CD14-positive monocyte (primary cell): ENCODE measurements around the gene TMCC1. TPM values are rescaled to one million over a fixed set of nuclear protein-coding genes. Genes with fewer than 3 reads are reported as not detected.

Experiments used
- DNase-seq, 3 donors: peaks; one replicate each; pipeline ENCODE4 v3.0.0-alpha.2; 2011 to 2022
- H2AFZ ChIP-seq: 2 replicates; pipeline ENCODE4 v1.6.0; 2012; ENCODE audit warnings: mild to moderate bottlenecking, low read depth, low read length, inconsistent platforms; ENCODE audit not compliant: insufficient read depth, poor library complexity, severe bottlenecking
- H3K27ac ChIP-seq, 2 donors: 1 replicate in 1 of 2; 2 replicates in 1 of 2; pipeline ENCODE4 v1.5.1; 2012 to 2013; ENCODE audit warnings: low read length in 2 of 2, control low read depth in 1 of 2, inconsistent platforms in 1 of 2, low read depth in 1 of 2, mild to moderate bottlenecking in 1 of 2
- H3K27me3 ChIP-seq, 2 donors: one replicate each; pipeline versions ENCODE4 v1.6.0 to v1.6.1; 2011 to 2013; ENCODE audit warnings: low read length in 2 of 2; ENCODE audit not compliant: control insufficient read depth in 2 of 2, insufficient read depth in 2 of 2
- H3K36me3 ChIP-seq, 2 donors: replicated peaks in 1 of 2; 1 replicate in 1 of 2; 2 replicates in 1 of 2; pipeline versions ENCODE4 v1.5.1 to v1.6.1; 2012 to 2013; ENCODE audit warnings: low read length in 2 of 2, control low read depth in 1 of 2, inconsistent platforms in 1 of 2, mild to moderate bottlenecking in 1 of 2; ENCODE audit not compliant: insufficient read depth in 2 of 2, control insufficient read depth in 1 of 2
- H3K4me1 ChIP-seq, 2 donors: 1 replicate in 1 of 2; 2 replicates in 1 of 2; pipeline versions ENCODE4 v1.5.1 to v1.6.1; 2012 to 2013; ENCODE audit warnings: low read length in 2 of 2, control low read depth in 1 of 2, inconsistent platforms in 1 of 2, mild to moderate bottlenecking in 1 of 2, moderate library complexity in 1 of 2; ENCODE audit not compliant: insufficient read depth in 2 of 2, control insufficient read depth in 1 of 2
- H3K4me2 ChIP-seq: replicated peaks from 2 replicates; pipeline ENCODE3; 2012; ENCODE audit warnings: low read length, moderate library complexity, mild to moderate bottlenecking; ENCODE audit not compliant: poor library complexity, severe bottlenecking; ENCODE audit errors: extremely low read depth
- H3K4me3 ChIP-seq, 3 experiments: fragments of 200-600 bp in 1 of 3; sonication (generic) in 1 of 3; replicated peaks in 1 of 3; 1 replicate in 2 of 3; 2 replicates in 1 of 3; pipeline ENCODE4 v1.5.1; 2011 to 2013; ENCODE audit warnings: low read length in 3 of 3, mild to moderate bottlenecking in 3 of 3, control low read depth in 2 of 3, low read depth in 2 of 3, inconsistent platforms in 1 of 3, moderate library complexity in 1 of 3
- H3K79me2 ChIP-seq: 2 replicates; pipeline ENCODE4 v1.6.0; 2012; ENCODE audit warnings: mild to moderate bottlenecking, control low read depth, inconsistent platforms, low read length, moderate library complexity; ENCODE audit not compliant: insufficient read depth
- H3K9ac ChIP-seq: 2 replicates; pipeline ENCODE4 v1.6.0; 2017; ENCODE audit warnings: low read length, mild to moderate bottlenecking; ENCODE audit not compliant: insufficient read depth, poor library complexity, severe bottlenecking
- H3K9me3 ChIP-seq, 2 donors: replicated peaks in 1 of 2; 1 replicate in 1 of 2; 2 replicates in 1 of 2; pipeline versions ENCODE4 v1.5.1 to v1.6.1; 2012 to 2013; ENCODE audit warnings: low read length in 2 of 2, control low read depth in 1 of 2; ENCODE audit not compliant: control insufficient read depth in 1 of 2, insufficient read depth in 1 of 2
- H4K20me1 ChIP-seq: 2 replicates; pipeline ENCODE4 v1.6.0; 2012; ENCODE audit warnings: mild to moderate bottlenecking, low read length, control low read depth, moderate library complexity; ENCODE audit not compliant: insufficient read depth
- H3K27ac Mint-ChIP-seq, 7 donors: one replicate each; pipeline ENCODE4 v1.8.0; 2020; ENCODE audit warnings: mild to moderate bottlenecking in 7 of 7, mixed read lengths in 7 of 7, moderate library complexity in 6 of 7, inconsistent platforms in 2 of 7
- H3K27me3 Mint-ChIP-seq, 3 donors: one replicate each; pipeline ENCODE4 v1.8.0; 2021 to 2022; ENCODE audit warnings: low read depth in 3 of 3, mild to moderate bottlenecking in 3 of 3, mixed read lengths in 3 of 3, moderate library complexity in 3 of 3, inconsistent platforms in 1 of 3
- H3K36me3 Mint-ChIP-seq, 2 donors: one replicate each; pipeline ENCODE4 v1.8.0; 2020; ENCODE audit warnings: mixed read lengths in 2 of 2, inconsistent platforms in 1 of 2, mild to moderate bottlenecking in 1 of 2
- H3K4me1 Mint-ChIP-seq: one replicate; pipeline ENCODE4 v1.8.0; 2020; ENCODE audit warnings: mild to moderate bottlenecking, mixed read lengths
- H3K4me3 Mint-ChIP-seq, 2 donors: one replicate each; pipeline ENCODE4 v1.8.0; 2020; ENCODE audit warnings: mild to moderate bottlenecking in 2 of 2, mixed read lengths in 2 of 2, moderate library complexity in 1 of 2
- H3K9me3 Mint-ChIP-seq, 7 donors: one replicate each; pipeline ENCODE4 v1.8.0; 2020 to 2022; ENCODE audit warnings: mixed read lengths in 7 of 7, mild to moderate bottlenecking in 6 of 7, moderate library complexity in 6 of 7, inconsistent platforms in 2 of 7
- CTCF ChIP-seq: fragments of 200-600 bp; IDR thresholded peaks from one replicate; pipeline ENCODE4 v1.8.0; 2022; ENCODE audit warnings: antibody characterized with exemption, mild to moderate bottlenecking
- WGBS: methylation state at CpG from one replicate; pipeline ENCODE4 v1.1.5; 2013; ENCODE audit warnings: missing lambda C conversion rate; ENCODE audit not compliant: insufficient coverage; 5-methylcytosine and 5-hydroxymethylcytosine counted together
- intact Hi-C, 2 donors: fragments of 100-400 bp; cut with micrococcal nuclease; formaldehyde crosslinking; loops; one replicate each; pipeline versions ENCODE4 v1.15.0 to v1.15.1; 2023
- polyA plus RNA-seq, 3 donors: library from polyadenylated mRNA; depleted of rRNA in 1 of 3; unstranded in 2 of 3; stranded (reverse) in 1 of 3; fragments of 300-500 nt in 2 of 3; fragments of >200 nt in 1 of 3; fragmentation: Illumina TruSeq in 2 of 3; gene quantifications; 1 replicate in 2 of 3; 2 replicates in 1 of 3; pipeline ENCODE4 v1.2.3, GENCODE V29; 2012 to 2021

The TMCC1 gene
- polyA plus RNA-seq, 3 donors, result 5.0 to 10.2 (median 5.0) TPM

- Histone ChIP-seq H3K4me3 (no peak overlapping the region), H3K27me3 (no peaks in the 10 kb centered on the region), H3K9me3 (no peaks in the 10 kb centered on the region), H3K27ac (no peak overlapping the region), H2AFZ (no peak overlapping the region), H3K4me1 (no peaks in the 10 kb centered on the region), H3K36me3 (peaks cover 9 to 36% of the 10 kb centered on the region in 2 donors), H3K9ac (no peak overlapping the region), H4K20me1 (peaks cover 5% of the 10 kb centered on the region), H3K79me2 (no peaks in the 10 kb centered on the region), H3K4me2 (no peak overlapping the region)
- Mint-ChIP-seq H3K4me3 (no peak overlapping the region), H3K4me1 (peaks cover 18% of the 10 kb centered on the region), H3K27me3 (peaks cover 0 to 2% (median 0%) of the 10 kb centered on the region in 3 donors), H3K36me3 (peaks cover 26 to 41% of the 10 kb centered on the region in 2 donors), H3K27ac (no peak overlapping the region), H3K9me3 (no peaks in the 10 kb centered on the region)
- intact Hi-C loops, result loop anchor here (5.0 to 10.0 kb wide), 2 partner anchors 171 to 278 kb away; no protein-coding TSS in a partner anchor
- DNase-seq, result no peak
- no peak for TF ChIP-seq CTCF
- no CpG with 5 or more reads among the region's 1 CpG for WGBS
Observed at GRCh38 chr3:129654131-129654530, 239.4 kb downstream of the TMCC1 start.

- H2AFZ ChIP-seq, result no peak overlapping the region
- Mint-ChIP-seq H3K27me3 (peaks cover 0 to 2% (median 0%) of the 10 kb centered on the region in 3 donors), H3K4me3 (no peak overlapping the region), H3K27ac (no peak overlapping the region), H3K4me1 (peaks cover 13% of the 10 kb centered on the region), H3K9me3 (no peaks in the 10 kb centered on the region), H3K36me3 (peaks cover 30 to 41% of the 10 kb centered on the region in 2 donors)
- intact Hi-C loops, result loop anchor here (5.0 to 10.0 kb wide), 2 partner anchors 172 to 279 kb away; no protein-coding TSS in a partner anchor
- H3K9me3 ChIP-seq, result no peaks in the 10 kb centered on the region
- H3K79me2 ChIP-seq, result no peaks in the 10 kb centered on the region
- no peaks in the 10 kb centered on the region for H3K4me1 ChIP-seq
- H3K36me3 ChIP-seq, result peaks cover 9 to 36% of the 10 kb centered on the region in 2 donors
- H4K20me1 ChIP-seq, result no peaks in the 10 kb centered on the region
- no CpG with 5 or more reads among the region's 1 CpG for WGBS
- no peak overlapping the region for H3K4me3 ChIP-seq
- H3K9ac ChIP-seq, result no peak overlapping the region
- no peak overlapping the region for H3K4me2 ChIP-seq
- TF ChIP-seq CTCF, result no peak
- H3K27ac ChIP-seq, result no peak overlapping the region
- no peaks in the 10 kb centered on the region for H3K27me3 ChIP-seq
- DNase-seq, result no peak
Observed at GRCh38 chr3:129653019-129653418, 240.5 kb downstream of the TMCC1 start.
